Parathyroid adenoma (tissue), 2 donors: ENCODE measurements around the gene MATN4.

ENCODE experiments used
- H2AFZ ChIP-seq: fragments of 300-600 bp; sonication (generic); one replicate; pipeline ENCODE4 v1.7.0; 2017; ENCODE audit warnings: antibody characterized with exemption, mild to moderate bottlenecking
- H3K27ac ChIP-seq: fragments of 300-600 bp; sonication (generic); one replicate; pipeline ENCODE4 v1.7.0; 2017
- H3K27me3 ChIP-seq: fragments of 300-600 bp; sonication (generic); one replicate; pipeline ENCODE4 v1.7.0; 2017; ENCODE audit warnings: low read length; ENCODE audit not compliant: control insufficient read depth, insufficient read depth
- H3K36me3 ChIP-seq: fragments of 300-600 bp; sonication (generic); one replicate; pipeline ENCODE4 v1.7.0; 2017; ENCODE audit warnings: low read length; ENCODE audit not compliant: control insufficient read depth, insufficient read depth
- H3K4me1 ChIP-seq: fragments of 300-600 bp; sonication (generic); one replicate; pipeline ENCODE4 v1.7.0; 2017; ENCODE audit warnings: control low read depth
- H3K4me2 ChIP-seq: fragments of 300-600 bp; sonication (generic); one replicate; pipeline ENCODE4 v1.7.0; 2017; ENCODE audit warnings: low read length
- H3K4me3 ChIP-seq: fragments of 300-600 bp; sonication (generic); one replicate; pipeline ENCODE4 v1.7.0; 2017; ENCODE audit warnings: low read depth, low read length
- H3K79me2 ChIP-seq: fragments of 300-600 bp; sonication (generic); one replicate; pipeline ENCODE4 v1.7.0; 2017; ENCODE audit warnings: control low read depth
- H3K9ac ChIP-seq: fragments of 300-600 bp; sonication (generic); one replicate; pipeline ENCODE4 v1.7.0; 2017; ENCODE audit warnings: mild to moderate bottlenecking
- H3K9me3 ChIP-seq: fragments of 300-600 bp; sonication (generic); one replicate; pipeline ENCODE4 v1.7.0; 2017; ENCODE audit warnings: low read length; ENCODE audit not compliant: control insufficient read depth
- CTCF ChIP-seq: fragments of 300-600 bp; sonication (generic); IDR thresholded peaks from one replicate; pipeline ENCODE4 v1.7.0; 2017; ENCODE audit warnings: antibody characterized with exemption, mild to moderate bottlenecking
- donor health status: primary hyperparathyroidism.

The MATN4 gene

GRCh38 chr20:45306431-45306982 lies 1.6 kb downstream of the MATN4 start, which contains the start of gene RBPJL:
Gene RBPJL, plus strand, starts transcription at chr20:45306840. Its CDS starts 83 bp downstream, at chr20:45306923.
- Histone ChIP-seq H3K36me3 (no peaks in the 10 kb centered on the region), H3K27ac (no peak within 1 kb of the TSS), H3K4me1 (no peaks in the 10 kb centered on the region), H2AFZ (no peak within 1 kb of the TSS), H3K4me3 (no peak within 1 kb of the TSS), H3K79me2 (no peaks in the 10 kb centered on the region), H3K27me3 (no peaks in the 10 kb centered on the region), H3K9ac (no peak within 1 kb of the TSS), H3K9me3 (no peaks in the 10 kb centered on the region), H3K4me2 (no peak within 1 kb of the TSS)
- TF ChIP-seq CTCF, result peak; percentile 73

GRCh38 chr20:45305262-45305661 lies 2.8 kb downstream of the MATN4 start:
- H2AFZ ChIP-seq, result no peak overlapping the region
- no peaks in the 10 kb centered on the region for H3K4me1 ChIP-seq
- no peak overlapping the region for H3K4me3 ChIP-seq
- no peak overlapping the region for H3K27ac ChIP-seq
- no peaks in the 10 kb centered on the region for H3K9me3 ChIP-seq
- no peaks in the 10 kb centered on the region for H3K79me2 ChIP-seq
- H3K9ac ChIP-seq, result no peak overlapping the region
- no peaks in the 10 kb centered on the region for H3K36me3 ChIP-seq
- H3K4me2 ChIP-seq, result no peak overlapping the region
- no peak for TF ChIP-seq CTCF
- H3K27me3 ChIP-seq, result no peaks in the 10 kb centered on the region

- Histone ChIP-seq H3K9me3 (no peaks in the 10 kb centered on the region), H3K4me2 (no peak overlapping the region), H3K27ac (no peak overlapping the region), H3K4me3 (no peak overlapping the region), H3K36me3 (no peaks in the 10 kb centered on the region), H3K4me1 (no peaks in the 10 kb centered on the region), H3K79me2 (no peaks in the 10 kb centered on the region), H2AFZ (no peak overlapping the region), H3K27me3 (no peaks in the 10 kb centered on the region), H3K9ac (no peak overlapping the region)
- TF ChIP-seq CTCF, result no peak
These were observed 3.6 kb downstream of the MATN4 start for GRCh38 chr20:45304464-45304999.

GRCh38 chr20:45303586-45304463 lies 4.3 kb downstream of the MATN4 start:
- H3K4me3 ChIP-seq, result no peak overlapping the region
- H3K9ac ChIP-seq, result no peak overlapping the region
- no peak overlapping the region for H3K27ac ChIP-seq
- H3K79me2 ChIP-seq, result no peaks in the 10 kb centered on the region
- no peaks in the 10 kb centered on the region for H3K4me1 ChIP-seq
- H3K27me3 ChIP-seq, result no peaks in the 10 kb centered on the region
- no peak overlapping the region for H3K4me2 ChIP-seq
- no peak for TF ChIP-seq CTCF
- no peaks in the 10 kb centered on the region for H3K36me3 ChIP-seq
- H2AFZ ChIP-seq, result no peak overlapping the region
- no peaks in the 10 kb centered on the region for H3K9me3 ChIP-seq
